Activated naive CD4-positive, alpha-beta T cell treated with anti-CD3 and anti-CD28 coated beads for 36 hours (primary cell): Measurements from ENCODE around the gene AFAP1. TPM values are rescaled to one million over a fixed set of nuclear protein-coding genes. Genes with fewer than 3 reads are reported as not detected.

Source experiments
- CTCF ChIA-PET: fragments of 350-600 bp; sonication (Branson Sonifier 250); formaldehyde crosslinking; loops from one replicate; lab custom pipeline; 2021; ENCODE audit warnings: antibody characterized with exemption; lab: Charles Lee
- DNase-seq: peaks from one replicate; pipeline ENCODE4 v3.0.0-alpha.2; 2020
- H3K27ac Mint-ChIP-seq: one replicate; pipeline ENCODE4 v1.8.0; 2021; ENCODE audit warnings: mild to moderate bottlenecking, mixed read lengths
- H3K27me3 Mint-ChIP-seq: one replicate; pipeline ENCODE4 v1.8.0; 2021; ENCODE audit warnings: low read depth, mixed read lengths
- H3K36me3 Mint-ChIP-seq: one replicate; pipeline ENCODE4 v1.8.0; 2021; ENCODE audit warnings: low read depth, mixed read lengths
- H3K4me1 Mint-ChIP-seq: one replicate; pipeline ENCODE4 v1.8.0; 2021; ENCODE audit warnings: low read depth, mixed read lengths
- H3K4me3 Mint-ChIP-seq: one replicate; pipeline ENCODE4 v1.8.0; 2021; ENCODE audit warnings: mild to moderate bottlenecking, moderate library complexity, mixed read lengths
- H3K9me3 Mint-ChIP-seq: one replicate; pipeline ENCODE4 v1.8.0; 2021; ENCODE audit warnings: mixed read lengths
- intact Hi-C: fragments of 100-400 bp; cut with micrococcal nuclease; formaldehyde crosslinking; loops from one replicate; pipeline ENCODE4 v1.15.1; 2023
- total RNA-seq, 2 experiments: library from RNA; stranded (reverse); gene quantifications; one replicate each; pipeline ENCODE4 v1.2.3, GENCODE V29; 2021

The AFAP1 gene
- total RNA-seq, 2 experiments from 2014 or later: 26.7 to 28.8 TPM

DNA sequence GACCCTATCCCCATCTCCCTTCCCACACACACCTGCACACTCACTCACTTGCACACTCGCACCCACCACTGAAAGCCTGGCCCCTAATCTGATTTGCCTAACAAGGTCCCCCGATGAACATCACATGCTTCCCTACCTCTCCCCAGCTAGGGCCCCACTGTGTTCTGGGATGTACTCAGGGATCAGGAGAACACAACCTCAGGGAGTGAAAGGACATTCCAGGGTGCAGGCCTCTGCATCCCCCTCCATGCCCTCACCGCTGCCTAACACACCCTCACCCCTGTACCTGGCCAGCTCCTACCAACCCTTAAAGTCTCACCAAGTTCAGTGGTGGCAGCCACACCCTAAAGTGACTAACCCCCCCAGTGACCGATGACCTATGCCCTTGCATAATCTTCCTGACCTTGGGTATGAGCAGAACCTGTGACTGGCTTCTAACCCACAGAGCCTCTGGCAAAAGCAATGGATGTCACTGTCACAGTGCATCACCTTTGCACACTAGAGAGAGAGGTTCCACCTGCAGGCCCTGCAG lies 2.4 kb upstream of the AFAP1 start:
- no peaks in the 10 kb centered on the region for H3K9me3 Mint-ChIP-seq
- intact Hi-C loops: no loop called here
- no peak for DNase-seq
- H3K4me1 Mint-ChIP-seq: peaks cover 16% of the 10 kb centered on the region
- no peaks in the 10 kb centered on the region for H3K27me3 Mint-ChIP-seq
- H3K36me3 Mint-ChIP-seq: no peaks in the 10 kb centered on the region
- CTCF ChIA-PET: no interaction called here
- no peak overlapping the region for H3K4me3 Mint-ChIP-seq
- no peak overlapping the region for H3K27ac Mint-ChIP-seq

DNA sequence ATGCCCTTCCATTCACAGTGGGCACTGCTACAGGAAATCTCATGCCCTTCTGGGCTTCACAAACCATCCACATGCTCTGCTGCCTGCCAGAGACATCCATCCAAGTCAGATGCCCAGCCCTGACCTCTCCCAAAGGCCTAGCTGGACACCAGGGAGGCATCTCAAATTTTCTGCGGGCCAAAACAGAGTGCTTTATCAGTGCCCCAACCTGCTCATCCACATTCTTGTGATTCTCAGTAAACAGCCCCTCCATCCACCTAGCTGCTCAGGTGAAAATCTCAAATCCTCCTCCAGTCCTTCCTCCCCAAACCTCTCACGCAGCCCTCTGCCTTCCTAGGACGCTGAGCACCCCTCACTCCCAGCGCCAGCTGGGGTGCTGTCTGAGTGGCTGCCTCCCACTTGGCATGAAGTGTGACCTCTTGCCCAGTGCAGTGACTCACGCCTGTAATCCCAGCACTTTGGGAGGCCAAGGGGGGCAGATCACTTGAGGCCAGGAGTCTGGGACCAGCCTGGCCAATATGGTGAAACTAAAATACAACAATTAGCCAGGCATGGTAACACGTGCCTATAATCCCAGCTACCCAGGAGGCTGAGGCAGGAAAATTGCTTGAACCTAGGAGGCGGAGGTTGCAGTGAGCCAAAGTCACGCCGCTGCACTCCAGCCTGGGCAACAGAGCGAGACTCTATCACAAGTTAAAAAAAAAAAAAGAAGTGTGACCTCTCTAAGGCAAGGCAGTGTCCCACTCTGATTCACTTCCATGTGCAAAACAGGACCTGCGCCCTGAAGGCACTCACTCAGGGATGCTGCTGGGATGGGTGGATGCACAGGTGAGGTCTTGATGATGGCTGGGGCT lies 1.7 kb upstream of the AFAP1 start:
- Mint-ChIP-seq H3K4me1 (peaks cover 22% of the 10 kb centered on the region), H3K27me3 (no peaks in the 10 kb centered on the region), H3K9me3 (no peaks in the 10 kb centered on the region), H3K4me3 (peak overlapping the region; percentile 2), H3K36me3 (no peaks in the 10 kb centered on the region), H3K27ac (no peak overlapping the region)
- DNase-seq: no peak
- intact Hi-C loops: no loop called here
- CTCF ChIA-PET: interaction anchor here (0.9 to 4.1 kb wide), 2 partner anchors 46 to 136 kb away, joined by 3 to 22 read pairs; no protein-coding TSS in a partner anchor

- no peaks in the 10 kb centered on the region for H3K9me3 Mint-ChIP-seq
- no peaks in the 10 kb centered on the region for H3K27me3 Mint-ChIP-seq
- H3K4me1 Mint-ChIP-seq: peaks cover 40% of the 10 kb centered on the region
- intact Hi-C loops: loop anchor here (1.0 to 2.0 kb wide), 3 partner anchors 31 to 62 kb away; no protein-coding TSS in a partner anchor
- CTCF ChIA-PET: interaction anchor here (0.6 to 4.1 kb wide), 12 partner anchors 9 to 177 kb away, joined by 3 to 22 read pairs (median 4); no protein-coding TSS in a partner anchor
- H3K36me3 Mint-ChIP-seq: peaks cover 1% of the 10 kb centered on the region
- peak overlapping the region; percentile 19 for H3K27ac Mint-ChIP-seq
- H3K4me3 Mint-ChIP-seq: peak overlapping the region; percentile 77
- DNase-seq: no peak
Observed at GRCh38 chr4:7938609-7939376, 868 bp downstream of the AFAP1 start.

DNA sequence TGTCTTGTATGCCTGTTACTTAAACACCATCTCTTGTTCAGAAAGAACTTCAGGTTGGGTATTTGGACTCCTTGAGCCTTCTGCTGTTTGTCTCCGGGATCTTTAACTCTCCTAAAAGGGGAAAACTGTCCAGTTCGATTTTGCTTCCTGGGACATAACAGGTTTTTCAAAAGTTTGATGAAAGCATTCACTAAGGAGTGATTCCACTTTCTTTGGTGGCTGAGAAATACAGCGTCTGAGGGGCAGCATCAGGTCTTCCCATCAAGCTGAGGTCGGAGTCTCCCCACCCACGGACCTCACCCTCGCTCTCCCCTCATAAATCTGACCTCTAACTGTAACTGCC lies 1.4 kb downstream of the AFAP1 start:
- Mint-ChIP-seq H3K27me3 (no peaks in the 10 kb centered on the region), H3K36me3 (peaks cover 1% of the 10 kb centered on the region), H3K9me3 (no peaks in the 10 kb centered on the region), H3K27ac (peak overlapping the region; percentile 19), H3K4me3 (peak overlapping the region; percentile 77), H3K4me1 (peaks cover 43% of the 10 kb centered on the region)
- no peak for DNase-seq
- CTCF ChIA-PET: interaction anchor here (0.7 to 4.1 kb wide), 14 partner anchors 9 to 177 kb away, joined by 3 to 22 read pairs (median 4); no protein-coding TSS in a partner anchor
- intact Hi-C loops: loop anchor here (2.0 kb wide), 2 partner anchors 49 to 61 kb away; no protein-coding TSS in a partner anchor

- peaks cover 43% of the 10 kb centered on the region for H3K4me1 Mint-ChIP-seq
Observed at GRCh38 chr4:7937006-7937405, 2.7 kb downstream of the AFAP1 start.

GRCh38 chr4:7933651-7934510 lies 5.8 kb downstream of the AFAP1 start:
- no peak for DNase-seq
- peaks cover 52% of the 10 kb centered on the region for H3K4me1 Mint-ChIP-seq
- no peaks in the 10 kb centered on the region for H3K27me3 Mint-ChIP-seq
- peaks cover 5% of the 10 kb centered on the region for H3K36me3 Mint-ChIP-seq
- H3K27ac Mint-ChIP-seq: no peak overlapping the region
- peak overlapping the region; percentile 10 for H3K4me3 Mint-ChIP-seq
- CTCF ChIA-PET: interaction anchor here (0.6 to 1.3 kb wide), 3 partner anchors 12 to 130 kb away, joined by 3 to 5 read pairs (median 3); no protein-coding TSS in a partner anchor
- intact Hi-C loops: no loop called here
- no peaks in the 10 kb centered on the region for H3K9me3 Mint-ChIP-seq

More at GRCh38 chr4:7937006-7937405, 2.7 kb downstream of the AFAP1 start:
- DNase-seq: no peak
- no peaks in the 10 kb centered on the region for H3K27me3 Mint-ChIP-seq
- intact Hi-C loops: no loop called here
- CTCF ChIA-PET: interaction anchor here (1.5 to 4.1 kb wide), 6 partner anchors 21 to 134 kb away, joined by 4 to 22 read pairs (median 12); no protein-coding TSS in a partner anchor
- H3K27ac Mint-ChIP-seq: no peak overlapping the region
- no peaks in the 10 kb centered on the region for H3K9me3 Mint-ChIP-seq
- peak overlapping the region; percentile 77 for H3K4me3 Mint-ChIP-seq
- H3K36me3 Mint-ChIP-seq: peaks cover 3% of the 10 kb centered on the region

DNA sequence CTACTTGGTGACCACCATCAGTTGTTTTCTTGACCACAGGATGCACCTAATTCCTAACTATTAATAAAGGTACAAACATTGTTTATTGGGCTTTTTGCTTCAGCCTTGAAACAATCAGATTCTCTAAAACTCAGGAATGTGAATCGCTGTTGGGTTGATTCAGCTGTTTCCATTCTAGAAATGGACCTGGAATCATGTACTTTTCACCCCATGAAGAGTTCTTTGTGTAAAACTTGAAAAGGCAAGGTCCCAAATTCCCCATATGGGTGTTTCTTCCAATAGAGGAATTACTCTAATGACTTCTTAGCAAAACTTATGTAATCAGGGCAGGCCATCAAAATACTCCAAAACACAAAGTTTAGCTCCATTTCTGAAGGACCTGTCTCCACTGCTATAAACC lies 7.4 kb downstream of the AFAP1 start:
- peaks cover 5% of the 10 kb centered on the region for H3K36me3 Mint-ChIP-seq
- H3K4me1 Mint-ChIP-seq: peaks cover 45% of the 10 kb centered on the region
- no peak overlapping the region for H3K27ac Mint-ChIP-seq
- intact Hi-C loops: no loop called here
- H3K27me3 Mint-ChIP-seq: no peaks in the 10 kb centered on the region
- CTCF ChIA-PET: interaction anchor here (1.5 kb wide), 1 partner anchor 130 kb away, joined by 5 read pairs; no protein-coding TSS in a partner anchor
- DNase-seq: no peak
- no peaks in the 10 kb centered on the region for H3K9me3 Mint-ChIP-seq
- no peak overlapping the region for H3K4me3 Mint-ChIP-seq

DNA sequence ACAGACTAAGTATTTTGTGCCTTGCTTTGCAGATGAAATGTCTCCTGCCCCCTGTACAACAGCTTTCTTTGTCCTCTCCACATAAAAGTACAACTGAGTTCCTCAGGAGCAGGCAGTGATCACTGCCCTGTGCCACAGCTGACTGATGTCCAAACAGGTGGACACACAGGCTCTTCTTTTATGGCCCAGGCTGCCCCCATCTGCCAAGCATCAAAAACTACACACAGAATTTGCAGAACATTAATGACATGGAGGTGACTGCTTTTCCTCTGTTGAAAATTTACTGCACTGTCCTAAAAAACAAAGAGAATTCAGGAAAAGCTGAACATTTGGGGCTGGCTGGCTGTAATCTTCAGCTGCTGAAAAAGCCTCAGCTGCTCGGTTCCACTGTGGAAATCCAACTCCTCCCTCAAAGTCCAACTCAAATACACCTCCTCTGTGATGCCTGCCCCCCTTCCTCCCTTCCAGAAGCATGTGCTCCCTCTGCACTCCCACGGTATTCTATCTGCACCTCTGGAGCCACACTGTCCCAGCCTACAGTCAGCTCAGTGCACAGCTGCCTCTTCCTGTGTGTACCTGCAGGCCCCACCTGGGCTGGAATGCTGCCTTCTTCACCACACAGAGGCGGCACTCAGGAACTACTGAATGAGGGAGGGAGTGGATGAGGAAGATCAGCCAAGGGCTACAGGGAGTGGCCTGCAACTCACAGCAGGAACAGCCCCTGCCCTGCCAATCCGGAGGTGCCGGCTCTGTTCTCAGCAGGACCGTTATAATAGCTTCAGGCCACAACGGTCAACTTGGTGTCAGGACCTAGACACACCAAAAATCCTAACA lies 10.3 kb downstream of the AFAP1 start:
- Mint-ChIP-seq H3K27me3 (no peaks in the 10 kb centered on the region), H3K27ac (no peak overlapping the region)
- CTCF ChIA-PET: interaction anchor here (1.0 to 1.9 kb wide), 5 partner anchors 9 to 125 kb away, joined by 3 to 8 read pairs (median 4); partner anchors contain the start of gene AFAP1

DNA sequence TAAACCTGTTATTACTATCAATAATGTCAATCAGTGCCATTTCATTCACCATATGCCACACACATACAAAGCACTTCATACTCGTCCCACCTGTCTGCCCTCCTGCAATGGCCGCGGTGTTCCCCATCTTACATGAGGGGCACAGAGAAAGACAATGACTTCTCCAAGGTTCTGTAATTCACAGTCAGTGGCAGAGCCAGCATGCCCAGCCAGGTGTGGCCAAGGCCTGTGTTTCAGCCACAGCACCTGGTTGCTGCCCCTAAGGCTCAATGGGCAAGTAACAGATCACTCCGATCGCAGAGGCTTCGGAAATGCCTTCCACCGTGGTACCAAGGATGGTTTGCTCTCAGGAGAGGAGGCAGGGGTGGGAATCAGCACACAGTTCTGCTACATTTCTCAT lies 10.9 kb downstream of the AFAP1 start:
- intact Hi-C loops: loop anchor here (1.0 kb wide), 1 partner anchor 124 kb away; no protein-coding TSS in a partner anchor
- no peak for DNase-seq
- no peak overlapping the region for H3K4me3 Mint-ChIP-seq
- H3K4me1 Mint-ChIP-seq: peaks cover 29% of the 10 kb centered on the region
- H3K27me3 Mint-ChIP-seq: no peaks in the 10 kb centered on the region
- peaks cover 7% of the 10 kb centered on the region for H3K36me3 Mint-ChIP-seq
- CTCF ChIA-PET: interaction anchor here (1.0 to 1.9 kb wide), 4 partner anchors 9 to 124 kb away, joined by 3 to 8 read pairs (median 4); partner anchors contain the start of gene AFAP1
- H3K27ac Mint-ChIP-seq: no peak overlapping the region
- H3K9me3 Mint-ChIP-seq: no peaks in the 10 kb centered on the region

More for the DNA sequence above, 10.3 kb downstream of the AFAP1 start:
- no peak for DNase-seq
- Mint-ChIP-seq H3K9me3 (no peaks in the 10 kb centered on the region), H3K4me3 (no peak overlapping the region), H3K36me3 (peaks cover 7% of the 10 kb centered on the region), H3K4me1 (peaks cover 33% of the 10 kb centered on the region)
- intact Hi-C loops: loop anchor here (1.0 kb wide), 1 partner anchor 125 kb away; no protein-coding TSS in a partner anchor

GRCh38 chr4:7926822-7927221 lies 12.8 kb downstream of the AFAP1 start:
- H3K36me3 Mint-ChIP-seq: peaks cover 5% of the 10 kb centered on the region
- H3K4me1 Mint-ChIP-seq: peaks cover 30% of the 10 kb centered on the region
- intact Hi-C loops: no loop called here
- no peak overlapping the region for H3K4me3 Mint-ChIP-seq
- H3K9me3 Mint-ChIP-seq: no peaks in the 10 kb centered on the region
- H3K27ac Mint-ChIP-seq: no peak overlapping the region
- CTCF ChIA-PET: interaction anchor here (1.0 to 1.9 kb wide), 5 partner anchors 9 to 122 kb away, joined by 3 to 7 read pairs (median 3); no protein-coding TSS in a partner anchor
- H3K27me3 Mint-ChIP-seq: no peaks in the 10 kb centered on the region
- no peak for DNase-seq
